ENCODE results near the gene ATRN. TPM values are rescaled to one million over a fixed set of nuclear protein-coding genes. Genes with fewer than 3 reads are reported as not detected.

The ATRN gene
- total RNA-seq, 1 donor = 35.2 TPM

- H3K4me3 ChIP-seq (ENCODE audit: low read depth, low read length) = no peak overlapping the region
- TF ChIP-seq, protein P1, sequence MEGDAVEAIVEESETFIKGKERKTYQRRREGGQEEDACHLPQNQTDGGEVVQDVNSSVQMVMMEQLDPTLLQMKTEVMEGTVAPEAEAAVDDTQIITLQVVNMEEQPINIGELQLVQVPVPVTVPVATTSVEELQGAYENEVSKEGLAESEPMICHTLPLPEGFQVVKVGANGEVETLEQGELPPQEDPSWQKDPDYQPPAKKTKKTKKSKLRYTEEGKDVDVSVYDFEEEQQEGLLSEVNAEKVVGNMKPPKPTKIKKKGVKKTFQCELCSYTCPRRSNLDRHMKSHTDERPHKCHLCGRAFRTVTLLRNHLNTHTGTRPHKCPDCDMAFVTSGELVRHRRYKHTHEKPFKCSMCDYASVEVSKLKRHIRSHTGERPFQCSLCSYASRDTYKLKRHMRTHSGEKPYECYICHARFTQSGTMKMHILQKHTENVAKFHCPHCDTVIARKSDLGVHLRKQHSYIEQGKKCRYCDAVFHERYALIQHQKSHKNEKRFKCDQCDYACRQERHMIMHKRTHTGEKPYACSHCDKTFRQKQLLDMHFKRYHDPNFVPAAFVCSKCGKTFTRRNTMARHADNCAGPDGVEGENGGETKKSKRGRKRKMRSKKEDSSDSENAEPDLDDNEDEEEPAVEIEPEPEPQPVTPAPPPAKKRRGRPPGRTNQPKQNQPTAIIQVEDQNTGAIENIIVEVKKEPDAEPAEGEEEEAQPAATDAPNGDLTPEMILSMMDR (IDR thresholded peaks at IDR 0.05; ENCODE audit: insufficient read depth, low read length) = no peak
- no peak for DNase-seq (ENCODE audit: low read depth)
Measured at GRCh38 chr20:3621111-3621510, 150.3 kb downstream of the ATRN start.

GRCh38 chr20:3622406-3622805, 151.6 kb downstream of the ATRN start:
- DNase-seq (ENCODE audit: low read depth) = no peak
- H3K4me3 ChIP-seq (ENCODE audit: low read depth, low read length) = no peak overlapping the region
- TF ChIP-seq, protein P1 (IDR thresholded peaks at IDR 0.05; ENCODE audit: insufficient read depth, low read length) = no peak

DNA sequence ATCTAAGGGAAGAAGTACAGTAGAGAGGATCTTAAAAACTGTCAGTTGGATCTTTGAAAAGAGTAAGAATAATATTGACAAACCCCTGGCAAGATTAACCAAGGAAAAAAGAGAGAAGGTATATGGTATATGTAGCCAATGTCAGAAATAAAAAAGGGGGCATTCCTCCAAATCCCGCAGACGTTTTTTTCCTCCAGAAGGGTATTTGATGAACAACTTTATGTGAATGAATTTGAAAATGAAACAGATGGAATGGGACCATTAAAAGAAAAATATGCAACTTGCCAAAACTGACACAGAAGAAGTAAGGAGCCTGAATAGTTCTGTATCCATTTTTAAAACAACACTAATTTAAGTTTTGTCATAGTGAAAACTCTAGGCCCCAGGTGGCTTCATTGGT, 156.7 kb downstream of the ATRN start:
- DNase-seq (ENCODE audit: low read depth) = no peak
- TF ChIP-seq, protein P1 (IDR thresholded peaks at IDR 0.05; ENCODE audit: insufficient read depth, low read length) = no peak
- no peak overlapping the region for H3K4me3 ChIP-seq (ENCODE audit: low read depth, low read length)

DNA sequence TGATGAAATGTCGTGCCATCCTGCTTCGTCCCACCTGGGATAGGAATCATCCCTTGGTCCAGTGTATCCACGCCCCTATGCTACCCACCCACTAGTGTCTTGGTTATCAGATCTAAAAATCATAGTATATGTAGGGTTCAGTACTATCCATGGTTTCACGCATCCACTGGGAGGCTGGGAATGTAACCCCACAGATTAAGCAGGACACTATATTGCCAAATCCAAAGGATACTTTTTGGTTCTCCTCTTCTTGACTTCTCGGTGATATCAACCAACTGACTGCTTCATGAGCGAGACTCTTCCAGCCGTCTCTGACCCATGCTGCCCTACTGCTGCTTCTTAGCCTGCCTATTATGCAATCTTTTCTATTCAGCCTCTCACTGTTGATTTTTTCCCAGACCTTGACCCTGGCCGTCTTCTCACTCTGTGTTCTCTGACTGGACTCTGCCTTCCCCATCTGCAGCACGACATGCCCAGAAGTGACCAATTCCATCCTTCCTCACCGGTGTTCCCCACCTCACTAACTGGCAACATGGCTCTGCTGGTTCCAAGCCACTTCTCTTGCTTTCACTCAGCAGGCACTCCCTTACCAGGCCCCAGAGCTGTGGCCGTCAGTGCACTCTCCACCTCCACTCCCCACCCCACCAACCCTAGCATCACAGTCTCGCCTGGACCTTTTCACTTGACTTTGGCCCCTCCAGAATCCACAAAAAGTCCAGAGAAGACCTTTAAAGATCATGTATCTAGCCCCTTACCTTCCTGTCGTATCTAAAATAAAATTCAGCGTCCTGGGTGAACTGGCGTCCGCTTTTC, 157.9 kb downstream of the ATRN start:
- H3K4me3 ChIP-seq (ENCODE audit: low read depth, low read length) = no peak overlapping the region
- no peak for DNase-seq (ENCODE audit: low read depth)
- TF ChIP-seq, protein P1 (IDR thresholded peaks at IDR 0.05; ENCODE audit: insufficient read depth, low read length) = no peak

- H3K4me3 ChIP-seq (ENCODE audit: low read depth, low read length) = no peak overlapping the region
- DNase-seq (ENCODE audit: low read depth) = no peak
- TF ChIP-seq, protein P1 (IDR thresholded peaks at IDR 0.05; ENCODE audit: insufficient read depth, low read length) = no peak
Measured at GRCh38 chr20:3629893-3630292, 159.1 kb downstream of the ATRN start.

DNA sequence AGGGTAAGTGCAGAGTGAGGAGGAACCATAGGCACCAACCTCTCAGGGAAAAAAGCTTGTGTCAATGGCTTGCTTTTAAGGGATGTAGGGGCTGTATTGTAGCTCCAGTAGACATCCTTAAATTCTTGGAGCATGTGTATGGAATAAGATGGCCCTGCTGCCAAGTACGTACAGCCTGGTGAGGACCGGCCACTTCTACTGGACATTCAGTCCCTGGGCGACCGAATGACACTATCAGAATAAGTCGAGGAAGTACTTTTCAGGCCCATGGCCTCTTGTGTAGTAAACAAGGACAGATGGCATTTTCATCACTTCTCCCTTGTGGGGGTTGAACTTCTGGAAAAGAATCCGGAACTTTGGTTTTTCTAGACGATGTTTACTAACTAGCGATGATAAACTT, 159.6 kb downstream of the ATRN start:
- TF ChIP-seq, protein P1 (IDR thresholded peaks at IDR 0.05; ENCODE audit: insufficient read depth, low read length) = no peak
- DNase-seq (ENCODE audit: low read depth) = no peak
- H3K4me3 ChIP-seq (ENCODE audit: low read depth, low read length) = no peak overlapping the region

- TF ChIP-seq, protein P1 (IDR thresholded peaks at IDR 0.05; ENCODE audit: insufficient read depth, low read length) = no peak
- no peak for DNase-seq (ENCODE audit: low read depth)
- no peak overlapping the region for H3K4me3 ChIP-seq (ENCODE audit: low read depth, low read length)
Measured at GRCh38 chr20:3631534-3631933, 160.7 kb downstream of the ATRN start.
